ENCODE data around the gene PROX1.

- TF ChIP-seq EZH2phosphoT487 (IDR thresholded peaks at IDR 0.05; ENCODE audit: insufficient read depth, low read depth) (no peak), EZH2 (IDR thresholded peaks at IDR 0.05; ENCODE audit: insufficient read depth, poor library complexity, severe bottlenecking) (no peak)
Observed at GRCh38 chr1:213997038-213997771, 9.4 kb downstream of the PROX1 start.
